Measurements from ENCODE around the gene ALDH3A1. TPM values are rescaled to one million over a fixed set of nuclear protein-coding genes. Genes with fewer than 3 reads are reported as not detected.

ALDH3A1 gene
- total and polyA plus RNA-seq, 10 of the 15 experiments (the other 5 are each of a cell fraction or from before 2014, with no cell fraction given) = 0.20 TPM; not detected in 9

DNA sequence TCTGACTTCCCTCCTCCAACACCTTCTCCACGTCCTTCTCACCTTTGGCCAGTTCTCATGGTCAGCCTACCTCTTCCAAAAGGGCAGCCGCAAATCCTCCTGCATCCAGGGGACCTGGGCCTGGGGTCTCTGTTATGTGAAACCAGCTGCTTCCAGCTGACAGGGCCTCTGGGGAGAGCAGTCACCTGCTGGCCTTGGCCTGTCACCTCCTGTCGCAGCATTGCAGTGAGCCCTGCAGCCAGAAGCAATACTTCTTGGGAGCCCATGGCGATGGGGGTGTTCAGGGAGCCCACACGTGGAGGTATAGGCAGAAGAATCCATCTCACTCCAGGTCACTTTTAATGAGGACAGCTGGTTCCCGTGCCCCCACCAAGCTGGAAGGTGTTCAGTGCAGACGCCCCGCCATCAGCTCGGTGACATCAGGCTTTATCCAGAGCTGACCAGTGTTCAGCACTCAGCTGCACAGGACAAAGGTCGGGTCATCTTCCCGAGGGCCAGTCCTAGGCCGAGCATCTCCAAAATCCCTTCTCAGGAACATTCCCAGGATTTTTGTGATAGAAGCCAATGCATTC, 30.0 kb downstream of the ALDH3A1 start:
- Histone ChIP-seq H3K9me3 (replicated peaks; ENCODE audit: control insufficient read depth, insufficient read depth, low read length) (no peaks in the 10 kb centered on the region), H3K4me3 (no peak overlapping the region), H3K27me3 (replicated peaks in 1 of 2; ENCODE audit: control insufficient read depth in 2 of 2, insufficient read depth in 2 of 2, low read length in 1 of 2) (peaks cover 0 to 2% of the 10 kb centered on the region in 2 experiments; a peak in 1 of 4 replicates), H3K9ac (ENCODE audit: control insufficient read depth, insufficient read depth, low read length) (no peak overlapping the region), H3K27ac (ENCODE audit: control insufficient read depth, insufficient read depth) (no peak overlapping the region), H3K36me3 (ENCODE audit: control insufficient read depth in 2 of 2, insufficient read depth in 2 of 2, low read length in 1 of 2) (no peaks in the 10 kb centered on the region), H3K4me1 (ENCODE audit: control insufficient read depth, insufficient read depth, low read length) (no peaks in the 10 kb centered on the region), H3K4me2 (ENCODE audit: control insufficient read depth, insufficient read depth) (no peak overlapping the region), H2AFZ (ENCODE audit: control insufficient read depth, low read depth, low read length) (no peak overlapping the region), H3K79me2 (ENCODE audit: control insufficient read depth, insufficient read depth, low read length) (no peaks in the 10 kb centered on the region), H4K20me1 (ENCODE audit: control insufficient read depth, insufficient read depth) (no peaks in the 10 kb centered on the region)
- FAIRE-seq (no peak), DNase-seq (ENCODE audit: low read depth, low spot score) (no peak), ATAC-seq (no peak)
- ChIA-PET CTCF (interaction anchor here (0.6 to 1.1 kb wide), 2 partner anchors 38 to 203 kb away, joined by 3 read pairs; no protein-coding TSS in a partner anchor), SMC1A (ENCODE audit: uncharacterized antibody, unreplicated experiment) (interaction anchor here (1.0 to 1.7 kb wide), 2 partner anchors 189 to 200 kb away, joined by 3 to 4 read pairs; no protein-coding TSS in a partner anchor), POLR2A (no interaction called here), RAD21 (ENCODE audit: unreplicated experiment) (interaction anchor here (0.6 kb wide), 1 partner anchor 145 kb away, joined by 3 read pairs; no protein-coding TSS in a partner anchor)
- in situ Hi-C loops (cut with MboI) (no loop called here), intact Hi-C loops (cut with micrococcal nuclease; ENCODE audit: unreplicated experiment) (no loop called here)
- BruUV-seq (replicated peaks) = no TSS peak
- 25% methylated on average over 12 of the region's 12 CpGs for WGBS (ENCODE audit: insufficient coverage, insufficient replicate concordance, low lambda C conversion rate, missing lambda C conversion rate)
- TF ChIP-seq, protein P1, sequence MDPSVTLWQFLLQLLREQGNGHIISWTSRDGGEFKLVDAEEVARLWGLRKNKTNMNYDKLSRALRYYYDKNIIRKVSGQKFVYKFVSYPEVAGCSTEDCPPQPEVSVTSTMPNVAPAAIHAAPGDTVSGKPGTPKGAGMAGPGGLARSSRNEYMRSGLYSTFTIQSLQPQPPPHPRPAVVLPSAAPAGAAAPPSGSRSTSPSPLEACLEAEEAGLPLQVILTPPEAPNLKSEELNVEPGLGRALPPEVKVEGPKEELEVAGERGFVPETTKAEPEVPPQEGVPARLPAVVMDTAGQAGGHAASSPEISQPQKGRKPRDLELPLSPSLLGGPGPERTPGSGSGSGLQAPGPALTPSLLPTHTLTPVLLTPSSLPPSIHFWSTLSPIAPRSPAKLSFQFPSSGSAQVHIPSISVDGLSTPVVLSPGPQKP (IDR thresholded peaks at IDR 0.05; ENCODE audit: low read depth, low read length) = no peak
- TF ChIP-seq ZBTB11 (CRISPR knock-in tag; IDR thresholded peaks at IDR 0.05) = no peak
- no peak for TF ChIP-seq BCL11A (IDR thresholded peaks at IDR 0.05; ENCODE audit: low read depth, low read length)
- no peak for TF ChIP-seq IRF3 (IDR thresholded peaks at IDR 0.05)
- TF ChIP-seq ZNF687 (IDR thresholded peaks at IDR 0.05) = no peak
- no peak for TF ChIP-seq CBFB (IDR thresholded peaks at IDR 0.05; ENCODE audit: low read depth)
- TF ChIP-seq NFIC (IDR thresholded peaks at IDR 0.05; ENCODE audit: low read depth, low read length) = no peak
- no peak for TF ChIP-seq NKRF (conservative IDR thresholded peaks at IDR 0.05)

Measured in GM12878 (cell line).